KMS-11 (cell line): Measurements from ENCODE around the gene SLC1A4.

Source experiments
- H2AFZ ChIP-seq: fragments of 200-600 bp; sonication (generic); 2 replicates; pipeline ENCODE4 v1.6.1; 2016; ENCODE audit warnings: antibody characterized with exemption, mixed run types, low read depth
- H3K27ac ChIP-seq: fragments of 200-600 bp; sonication (generic); 2 replicates; pipeline ENCODE4 v1.6.1; 2016; ENCODE audit warnings: mild to moderate bottlenecking, mixed run types
- H3K27me3 ChIP-seq: fragments of 200-600 bp; sonication (generic); 2 replicates; pipeline ENCODE4 v1.6.1; 2017; ENCODE audit warnings: mild to moderate bottlenecking, low read depth, mixed run types, moderate library complexity; ENCODE audit not compliant: insufficient read depth
- H3K36me3 ChIP-seq: fragments of 200-600 bp; sonication (generic); 2 replicates; pipeline ENCODE4 v1.6.1; 2017; ENCODE audit warnings: mild to moderate bottlenecking, mixed run types; ENCODE audit not compliant: insufficient read depth
- H3K4me1 ChIP-seq: fragments of 200-600 bp; sonication (generic); 2 replicates; pipeline ENCODE4 v1.6.1; 2016; ENCODE audit warnings: mild to moderate bottlenecking, low read depth, mixed run types; ENCODE audit not compliant: poor library complexity, severe bottlenecking
- H3K4me2 ChIP-seq: fragments of 200-600 bp; sonication (generic); 2 replicates; pipeline ENCODE4 v1.7.0; 2016; ENCODE audit warnings: mild to moderate bottlenecking, mixed run types
- H3K4me3 ChIP-seq: fragments of 200-600 bp; sonication (generic); IDR thresholded peaks from 2 replicates; pipeline ENCODE4 v1.6.1; 2017; ENCODE audit warnings: low read depth, low read length, mixed read lengths; ENCODE audit not compliant: insufficient read depth
- H3K79me2 ChIP-seq: fragments of 200-600 bp; sonication (generic); 2 replicates; pipeline ENCODE4 v1.6.1; 2016; ENCODE audit warnings: low read depth, mixed run types; ENCODE audit not compliant: insufficient read depth
- H3K9ac ChIP-seq: fragments of 200-600 bp; sonication (generic); 2 replicates; pipeline ENCODE4 v1.6.1; 2016; ENCODE audit warnings: mild to moderate bottlenecking, mixed run types
- H4K20me1 ChIP-seq: fragments of 200-600 bp; sonication (generic); 2 replicates; pipeline ENCODE4 v1.6.1; 2016; ENCODE audit warnings: mild to moderate bottlenecking, mixed run types; ENCODE audit not compliant: insufficient read depth
- TF ChIP-seq, protein P1 (sequence below): fragments of 200-600 bp; sonication (generic); conservative IDR thresholded peaks from 2 replicates; pipeline ENCODE4 v1.6.1; 2017; ENCODE audit warnings: low read depth, mild to moderate bottlenecking, antibody characterized with exemption, low read length, moderate library complexity, mixed read lengths

The SLC1A4 gene

DNA sequence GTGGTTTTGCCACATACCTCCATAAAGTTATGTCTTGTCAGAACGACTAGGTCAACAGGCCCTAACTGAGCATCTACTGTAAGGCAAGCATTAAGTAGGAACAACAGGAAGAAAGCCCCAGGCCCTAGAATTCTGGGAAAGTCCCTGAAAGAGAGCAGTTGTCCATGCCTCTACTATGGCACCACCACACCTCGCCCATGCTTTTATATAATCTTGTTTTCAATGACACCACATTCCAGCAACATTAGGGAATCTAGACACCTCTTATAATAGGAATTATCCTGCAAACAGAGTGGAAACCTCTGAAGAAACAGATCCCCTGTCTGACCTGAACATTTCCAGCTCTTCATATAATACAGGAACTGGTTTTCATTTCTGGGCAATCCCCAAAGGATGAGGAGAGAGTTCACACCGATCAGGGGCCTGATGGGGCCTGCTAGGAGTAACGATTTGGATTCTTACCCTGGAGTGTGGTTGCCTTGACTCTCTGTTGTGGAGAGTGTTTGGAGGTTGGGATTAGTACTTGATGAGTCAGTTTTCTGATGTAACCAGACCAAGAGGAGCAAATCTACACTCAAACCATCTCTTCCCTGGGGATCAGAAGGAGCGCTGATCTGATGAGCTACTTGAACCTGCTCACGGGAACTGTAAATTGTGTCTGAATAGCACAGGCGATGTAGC lies 35.1 kb downstream of the SLC1A4 start:
- Histone ChIP-seq H3K4me1 (peaks cover 41% of the 10 kb centered on the region), H2AFZ (no peak overlapping the region), H3K79me2 (no peaks in the 10 kb centered on the region), H3K27me3 (no peaks in the 10 kb centered on the region), H3K36me3 (no peaks in the 10 kb centered on the region), H4K20me1 (no peaks in the 10 kb centered on the region), H3K4me3 (no peak overlapping the region), H3K27ac (no peak overlapping the region), H3K9ac (no peak overlapping the region), H3K4me2 (no peak overlapping the region)
- TF ChIP-seq, protein P1, sequence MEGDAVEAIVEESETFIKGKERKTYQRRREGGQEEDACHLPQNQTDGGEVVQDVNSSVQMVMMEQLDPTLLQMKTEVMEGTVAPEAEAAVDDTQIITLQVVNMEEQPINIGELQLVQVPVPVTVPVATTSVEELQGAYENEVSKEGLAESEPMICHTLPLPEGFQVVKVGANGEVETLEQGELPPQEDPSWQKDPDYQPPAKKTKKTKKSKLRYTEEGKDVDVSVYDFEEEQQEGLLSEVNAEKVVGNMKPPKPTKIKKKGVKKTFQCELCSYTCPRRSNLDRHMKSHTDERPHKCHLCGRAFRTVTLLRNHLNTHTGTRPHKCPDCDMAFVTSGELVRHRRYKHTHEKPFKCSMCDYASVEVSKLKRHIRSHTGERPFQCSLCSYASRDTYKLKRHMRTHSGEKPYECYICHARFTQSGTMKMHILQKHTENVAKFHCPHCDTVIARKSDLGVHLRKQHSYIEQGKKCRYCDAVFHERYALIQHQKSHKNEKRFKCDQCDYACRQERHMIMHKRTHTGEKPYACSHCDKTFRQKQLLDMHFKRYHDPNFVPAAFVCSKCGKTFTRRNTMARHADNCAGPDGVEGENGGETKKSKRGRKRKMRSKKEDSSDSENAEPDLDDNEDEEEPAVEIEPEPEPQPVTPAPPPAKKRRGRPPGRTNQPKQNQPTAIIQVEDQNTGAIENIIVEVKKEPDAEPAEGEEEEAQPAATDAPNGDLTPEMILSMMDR = no peak

DNA sequence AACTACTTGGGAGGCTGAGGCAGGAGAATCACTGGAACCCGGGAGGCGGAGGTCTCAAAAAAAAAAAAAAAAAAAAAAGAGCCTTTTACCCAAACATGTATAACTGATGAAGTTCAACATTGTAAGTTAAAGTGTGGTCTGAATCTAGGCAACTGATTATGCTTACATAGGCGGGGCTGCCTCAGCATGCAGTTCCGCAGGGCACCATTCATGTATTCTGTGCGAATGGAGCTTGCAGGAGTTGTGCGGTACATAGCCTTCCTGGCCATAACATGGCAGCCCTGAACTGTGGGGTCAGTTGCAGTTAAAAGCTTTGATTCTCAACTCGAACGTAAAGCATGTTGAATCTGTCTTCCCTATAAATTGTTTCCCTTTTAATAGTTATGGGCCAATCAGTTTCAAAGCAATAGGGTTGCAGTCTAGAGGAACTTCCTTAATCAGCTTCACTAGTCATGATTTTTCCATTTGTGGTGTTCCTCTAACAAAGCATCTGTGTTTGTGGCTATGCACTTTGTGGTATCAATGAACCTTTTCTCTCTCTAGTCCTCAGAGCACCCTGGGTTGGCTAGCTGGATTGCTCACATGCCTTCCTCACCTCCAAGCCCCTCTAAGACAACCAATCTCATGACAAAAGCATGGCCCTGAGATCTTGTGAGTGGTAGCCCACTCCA lies 36.4 kb downstream of the SLC1A4 start:
- no peaks in the 10 kb centered on the region for H3K79me2 ChIP-seq
- no peaks in the 10 kb centered on the region for H3K36me3 ChIP-seq
- H3K4me2 ChIP-seq = peak overlapping the region; percentile 24; the same call in 1 of the 2 replicates
- no peak overlapping the region for H2AFZ ChIP-seq
- TF ChIP-seq, protein P1 = no peak
- H3K27ac ChIP-seq = 0 out of 2 replicates have a peak overlapping the region, but pooled peaks have one; percentile 16
- no peaks in the 10 kb centered on the region for H3K27me3 ChIP-seq
- no peaks in the 10 kb centered on the region for H4K20me1 ChIP-seq
- no peak overlapping the region for H3K4me3 ChIP-seq
- peaks cover 54% of the 10 kb centered on the region for H3K4me1 ChIP-seq
- no peak overlapping the region for H3K9ac ChIP-seq

DNA sequence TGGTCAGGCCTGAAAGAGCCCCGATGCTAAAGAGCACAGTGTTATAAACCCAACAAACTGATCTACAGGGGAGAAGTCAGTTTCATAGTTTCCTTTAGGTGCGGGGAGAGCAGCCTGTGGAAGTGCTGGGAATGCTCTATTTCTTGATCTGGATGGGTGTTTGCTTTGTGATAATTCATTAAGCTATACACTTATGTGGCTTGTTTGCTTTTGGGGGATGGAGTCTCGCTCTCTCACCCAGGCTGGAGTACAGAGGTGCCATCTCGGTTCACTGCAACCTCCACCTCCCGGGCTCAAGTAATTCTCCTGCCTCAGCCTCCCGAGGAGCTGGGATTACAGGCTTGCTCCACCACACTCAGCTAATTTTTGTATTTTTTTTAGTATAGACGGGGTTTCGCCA lies 37.0 kb downstream of the SLC1A4 start:
- H3K27ac ChIP-seq = 0 out of 2 replicates have a peak overlapping the region, but pooled peaks have one; percentile 16

DNA sequence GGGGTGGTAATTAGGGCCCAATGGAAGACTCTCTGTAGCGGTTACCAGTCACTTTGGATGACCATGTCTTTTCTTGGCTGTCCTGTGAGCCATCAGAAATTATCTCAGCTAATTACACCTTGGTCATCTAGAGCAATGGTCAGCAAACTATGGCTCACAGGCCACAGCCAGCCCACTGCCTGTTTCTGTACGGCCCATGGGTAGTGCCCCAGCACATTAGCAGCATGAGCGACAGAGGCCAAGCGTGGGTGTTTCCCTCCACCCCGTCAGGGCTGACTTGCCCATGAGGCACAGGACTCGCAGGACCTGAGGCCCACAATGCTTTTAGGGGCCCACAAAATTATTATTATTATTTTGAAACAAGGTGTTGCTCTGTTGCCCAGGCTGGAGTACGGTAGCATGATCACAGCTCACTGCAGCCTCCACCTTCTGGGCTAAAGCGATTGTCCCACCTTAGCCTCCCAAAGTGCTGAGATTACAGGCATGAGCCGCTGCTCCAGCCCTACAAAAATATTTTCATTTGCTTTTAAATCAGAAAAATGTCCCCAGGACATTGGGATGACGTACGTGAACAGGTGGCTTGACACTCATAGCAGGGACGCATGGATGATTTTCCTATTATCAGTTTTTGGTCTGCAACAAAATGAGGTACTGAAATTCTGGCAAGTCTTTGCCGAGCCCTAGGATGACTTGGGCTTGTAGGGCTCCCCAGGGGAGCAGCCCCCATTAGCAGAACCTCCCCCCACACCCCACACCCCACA lies 37.7 kb downstream of the SLC1A4 start:
- H4K20me1 ChIP-seq = no peaks in the 10 kb centered on the region
- TF ChIP-seq, protein P1 = no peak
- no peaks in the 10 kb centered on the region for H3K36me3 ChIP-seq
- H3K79me2 ChIP-seq = no peaks in the 10 kb centered on the region
- no peak overlapping the region for H2AFZ ChIP-seq
- no peak overlapping the region for H3K4me2 ChIP-seq
- H3K27ac ChIP-seq = no peak overlapping the region
- H3K27me3 ChIP-seq = no peaks in the 10 kb centered on the region
- H3K9ac ChIP-seq = no peak overlapping the region
- H3K4me1 ChIP-seq = peaks cover 67% of the 10 kb centered on the region
- no peak overlapping the region for H3K4me3 ChIP-seq

More for the DNA sequence above, 37.0 kb downstream of the SLC1A4 start:
- no peaks in the 10 kb centered on the region for H3K79me2 ChIP-seq
- no peaks in the 10 kb centered on the region for H4K20me1 ChIP-seq
- no peak overlapping the region for H3K9ac ChIP-seq
- no peaks in the 10 kb centered on the region for H3K36me3 ChIP-seq
- H3K4me1 ChIP-seq = peaks cover 60% of the 10 kb centered on the region
- H3K4me2 ChIP-seq = peak overlapping the region; percentile 24; the same call in 1 of the 2 replicates
- TF ChIP-seq, protein P1 = no peak
- no peaks in the 10 kb centered on the region for H3K27me3 ChIP-seq
- H3K4me3 ChIP-seq = no peak overlapping the region
- H2AFZ ChIP-seq = no peak overlapping the region
